ENCODE measurements around the gene ITSN1. TPM values are rescaled to one million over a fixed set of nuclear protein-coding genes. Genes with fewer than 3 reads are reported as not detected.

The ITSN1 gene
- total and polyA plus RNA-seq, 2 experiments from 2014 or later: 77.9 to 95.7 TPM

DNA sequence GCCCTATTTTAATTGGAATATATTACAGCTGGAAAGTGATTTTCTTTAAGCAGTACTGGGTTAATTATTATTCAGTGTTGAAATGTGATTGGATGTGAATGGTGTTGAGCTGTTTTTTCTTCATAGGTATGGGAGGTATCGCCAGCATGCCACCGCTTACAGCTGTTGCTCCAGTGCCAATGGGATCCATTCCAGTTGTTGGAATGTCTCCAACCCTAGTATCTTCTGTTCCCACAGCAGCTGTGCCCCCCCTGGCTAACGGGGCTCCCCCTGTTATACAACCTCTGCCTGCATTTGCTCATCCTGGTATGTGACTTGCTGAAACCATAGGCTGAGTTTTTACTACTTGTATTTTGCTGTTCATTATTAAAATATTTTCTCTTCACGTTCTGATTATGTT lies 107.7 kb downstream of the ITSN1 start (continued):
- TF ChIP-seq, protein P1, sequence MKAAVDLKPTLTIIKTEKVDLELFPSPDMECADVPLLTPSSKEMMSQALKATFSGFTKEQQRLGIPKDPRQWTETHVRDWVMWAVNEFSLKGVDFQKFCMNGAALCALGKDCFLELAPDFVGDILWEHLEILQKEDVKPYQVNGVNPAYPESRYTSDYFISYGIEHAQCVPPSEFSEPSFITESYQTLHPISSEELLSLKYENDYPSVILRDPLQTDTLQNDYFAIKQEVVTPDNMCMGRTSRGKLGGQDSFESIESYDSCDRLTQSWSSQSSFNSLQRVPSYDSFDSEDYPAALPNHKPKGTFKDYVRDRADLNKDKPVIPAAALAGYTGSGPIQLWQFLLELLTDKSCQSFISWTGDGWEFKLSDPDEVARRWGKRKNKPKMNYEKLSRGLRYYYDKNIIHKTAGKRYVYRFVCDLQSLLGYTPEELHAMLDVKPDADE (IDR thresholded peaks at IDR 0.05): no peak
- TF ChIP-seq NANOG (IDR thresholded peaks at IDR 0.05; ENCODE audit: borderline replicate concordance) (no peak), STAT1 (IDR thresholded peaks at IDR 0.05; ENCODE audit: unreplicated experiment) (no peak), ZNF114 (CRISPR knock-in tag; IDR thresholded peaks at IDR 0.05) (no peak), JUNB (IDR thresholded peaks at IDR 0.05; ENCODE audit: unreplicated experiment) (no peak)

DNA sequence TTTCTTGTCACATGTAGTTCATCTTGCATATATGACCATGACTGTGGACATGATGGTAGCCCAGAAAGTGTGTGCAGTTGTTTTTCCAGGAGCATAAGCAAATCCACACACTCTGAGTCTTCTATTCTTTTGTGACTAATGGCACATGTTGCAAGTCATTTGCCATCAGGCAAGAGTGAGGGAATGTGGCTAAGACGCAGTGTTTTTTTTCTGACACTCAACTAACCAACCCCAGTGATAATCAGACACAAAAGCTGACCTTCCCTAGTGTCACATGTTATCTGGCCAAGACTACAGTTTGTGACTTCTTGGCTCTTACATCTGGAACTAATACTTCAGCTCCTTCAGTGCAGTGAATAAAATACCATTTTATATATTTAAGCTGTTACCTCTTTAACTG lies 108.8 kb downstream of the ITSN1 start:
- Mint-ChIP-seq H3K36me3 (ENCODE audit: low read depth) (peaks cover 31% of the 10 kb centered on the region), H3K27ac (no peak overlapping the region), H3K4me3 (no peak overlapping the region), H3K4me1 (no peaks in the 10 kb centered on the region), H3K27me3 (ENCODE audit: insufficient read depth, low read depth, poor library complexity) (peaks cover 3% of the 10 kb centered on the region), H3K9me3 (peaks cover 14% of the 10 kb centered on the region; the same call in 2 of the 3 replicates)
- DNase-seq (ENCODE audit: low spot score) (no peak), ATAC-seq (no peak)
- Histone ChIP-seq H3K27me3 (ENCODE audit: insufficient read depth) (no peaks in the 10 kb centered on the region), H2AFZ (no peak overlapping the region), H3K4me2 (no peak overlapping the region), H4K20me1 (replicated peaks; ENCODE audit: insufficient read depth) (no peaks in the 10 kb centered on the region), H3K27ac (ENCODE audit: low read depth) (no peak overlapping the region), H3K4me3 (no peak overlapping the region), H3F3A (replicated peaks; ENCODE audit: low read depth) (no peaks in the 10 kb centered on the region), H3K4me1 (ENCODE audit: insufficient read depth) (no peaks in the 10 kb centered on the region), H3K36me3 (ENCODE audit: insufficient read depth) (peaks cover 6% of the 10 kb centered on the region; the same call in 1 of the 2 replicates), H3K9me2 (ENCODE audit: insufficient read depth) (no peaks in the 10 kb centered on the region), H3K79me2 (replicated peaks; ENCODE audit: insufficient read depth) (no peaks in the 10 kb centered on the region)
- TF ChIP-seq, protein P2, sequence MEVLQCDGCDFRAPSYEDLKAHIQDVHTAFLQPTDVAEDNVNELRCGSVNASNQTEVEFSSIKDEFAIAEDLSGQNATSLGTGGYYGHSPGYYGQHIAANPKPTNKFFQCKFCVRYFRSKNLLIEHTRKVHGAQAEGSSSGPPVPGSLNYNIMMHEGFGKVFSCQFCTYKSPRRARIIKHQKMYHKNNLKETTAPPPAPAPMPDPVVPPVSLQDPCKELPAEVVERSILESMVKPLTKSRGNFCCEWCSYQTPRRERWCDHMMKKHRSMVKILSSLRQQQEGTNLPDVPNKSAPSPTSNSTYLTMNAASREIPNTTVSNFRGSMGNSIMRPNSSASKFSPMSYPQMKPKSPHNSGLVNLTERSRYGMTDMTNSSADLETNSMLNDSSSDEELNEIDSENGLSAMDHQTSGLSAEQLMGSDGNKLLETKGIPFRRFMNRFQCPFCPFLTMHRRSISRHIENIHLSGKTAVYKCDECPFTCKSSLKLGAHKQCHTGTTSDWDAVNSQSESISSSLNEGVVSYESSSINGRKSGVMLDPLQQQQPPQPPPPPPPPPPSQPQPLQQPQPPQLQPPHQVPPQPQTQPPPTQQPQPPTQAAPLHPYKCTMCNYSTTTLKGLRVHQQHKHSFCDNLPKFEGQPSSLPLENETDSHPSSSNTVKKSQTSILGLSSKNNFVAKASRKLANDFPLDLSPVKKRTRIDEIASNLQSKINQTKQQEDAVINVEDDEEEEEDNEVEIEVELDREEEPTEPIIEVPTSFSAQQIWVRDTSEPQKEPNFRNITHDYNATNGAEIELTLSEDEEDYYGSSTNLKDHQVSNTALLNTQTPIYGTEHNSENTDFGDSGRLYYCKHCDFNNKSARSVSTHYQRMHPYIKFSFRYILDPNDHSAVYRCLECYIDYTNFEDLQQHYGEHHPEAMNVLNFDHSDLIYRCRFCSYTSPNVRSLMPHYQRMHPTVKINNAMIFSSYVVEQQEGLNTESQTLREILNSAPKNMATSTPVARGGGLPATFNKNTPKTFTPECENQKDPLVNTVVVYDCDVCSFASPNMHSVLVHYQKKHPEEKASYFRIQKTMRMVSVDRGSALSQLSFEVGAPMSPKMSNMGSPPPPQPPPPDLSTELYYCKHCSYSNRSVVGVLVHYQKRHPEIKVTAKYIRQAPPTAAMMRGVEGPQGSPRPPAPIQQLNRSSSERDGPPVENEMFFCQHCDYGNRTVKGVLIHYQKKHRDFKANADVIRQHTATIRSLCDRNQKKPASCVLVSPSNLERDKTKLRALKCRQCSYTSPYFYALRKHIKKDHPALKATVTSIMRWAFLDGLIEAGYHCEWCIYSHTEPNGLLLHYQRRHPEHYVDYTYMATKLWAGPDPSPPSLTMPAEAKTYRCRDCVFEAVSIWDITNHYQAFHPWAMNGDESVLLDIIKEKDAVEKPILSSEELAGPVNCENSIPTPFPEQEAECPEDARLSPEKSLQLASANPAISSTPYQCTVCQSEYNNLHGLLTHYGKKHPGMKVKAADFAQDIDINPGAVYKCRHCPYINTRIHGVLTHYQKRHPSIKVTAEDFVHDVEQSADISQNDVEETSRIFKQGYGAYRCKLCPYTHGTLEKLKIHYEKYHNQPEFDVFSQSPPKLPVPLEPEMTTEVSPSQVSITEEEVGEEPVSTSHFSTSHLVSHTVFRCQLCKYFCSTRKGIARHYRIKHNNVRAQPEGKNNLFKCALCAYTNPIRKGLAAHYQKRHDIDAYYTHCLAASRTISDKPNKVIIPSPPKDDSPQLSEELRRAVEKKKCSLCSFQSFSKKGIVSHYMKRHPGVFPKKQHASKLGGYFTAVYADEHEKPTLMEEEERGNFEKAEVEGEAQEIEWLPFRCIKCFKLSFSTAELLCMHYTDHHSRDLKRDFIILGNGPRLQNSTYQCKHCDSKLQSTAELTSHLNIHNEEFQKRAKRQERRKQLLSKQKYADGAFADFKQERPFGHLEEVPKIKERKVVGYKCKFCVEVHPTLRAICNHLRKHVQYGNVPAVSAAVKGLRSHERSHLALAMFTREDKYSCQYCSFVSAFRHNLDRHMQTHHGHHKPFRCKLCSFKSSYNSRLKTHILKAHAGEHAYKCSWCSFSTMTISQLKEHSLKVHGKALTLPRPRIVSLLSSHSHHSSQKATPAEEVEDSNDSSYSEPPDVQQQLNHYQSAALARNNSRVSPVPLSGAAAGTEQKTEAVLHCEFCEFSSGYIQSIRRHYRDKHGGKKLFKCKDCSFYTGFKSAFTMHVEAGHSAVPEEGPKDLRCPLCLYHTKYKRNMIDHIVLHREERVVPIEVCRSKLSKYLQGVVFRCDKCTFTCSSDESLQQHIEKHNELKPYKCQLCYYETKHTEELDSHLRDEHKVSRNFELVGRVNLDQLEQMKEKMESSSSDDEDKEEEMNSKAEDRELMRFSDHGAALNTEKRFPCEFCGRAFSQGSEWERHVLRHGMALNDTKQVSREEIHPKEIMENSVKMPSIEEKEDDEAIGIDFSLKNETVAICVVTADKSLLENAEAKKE (CRISPR knock-in tag; IDR thresholded peaks at IDR 0.05): no peak
- TF ChIP-seq, protein P3, sequence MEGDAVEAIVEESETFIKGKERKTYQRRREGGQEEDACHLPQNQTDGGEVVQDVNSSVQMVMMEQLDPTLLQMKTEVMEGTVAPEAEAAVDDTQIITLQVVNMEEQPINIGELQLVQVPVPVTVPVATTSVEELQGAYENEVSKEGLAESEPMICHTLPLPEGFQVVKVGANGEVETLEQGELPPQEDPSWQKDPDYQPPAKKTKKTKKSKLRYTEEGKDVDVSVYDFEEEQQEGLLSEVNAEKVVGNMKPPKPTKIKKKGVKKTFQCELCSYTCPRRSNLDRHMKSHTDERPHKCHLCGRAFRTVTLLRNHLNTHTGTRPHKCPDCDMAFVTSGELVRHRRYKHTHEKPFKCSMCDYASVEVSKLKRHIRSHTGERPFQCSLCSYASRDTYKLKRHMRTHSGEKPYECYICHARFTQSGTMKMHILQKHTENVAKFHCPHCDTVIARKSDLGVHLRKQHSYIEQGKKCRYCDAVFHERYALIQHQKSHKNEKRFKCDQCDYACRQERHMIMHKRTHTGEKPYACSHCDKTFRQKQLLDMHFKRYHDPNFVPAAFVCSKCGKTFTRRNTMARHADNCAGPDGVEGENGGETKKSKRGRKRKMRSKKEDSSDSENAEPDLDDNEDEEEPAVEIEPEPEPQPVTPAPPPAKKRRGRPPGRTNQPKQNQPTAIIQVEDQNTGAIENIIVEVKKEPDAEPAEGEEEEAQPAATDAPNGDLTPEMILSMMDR (conservative IDR thresholded peaks at IDR 0.05; ENCODE audit: low read depth in 2 of 2): no peak
- TF ChIP-seq, protein P4, sequence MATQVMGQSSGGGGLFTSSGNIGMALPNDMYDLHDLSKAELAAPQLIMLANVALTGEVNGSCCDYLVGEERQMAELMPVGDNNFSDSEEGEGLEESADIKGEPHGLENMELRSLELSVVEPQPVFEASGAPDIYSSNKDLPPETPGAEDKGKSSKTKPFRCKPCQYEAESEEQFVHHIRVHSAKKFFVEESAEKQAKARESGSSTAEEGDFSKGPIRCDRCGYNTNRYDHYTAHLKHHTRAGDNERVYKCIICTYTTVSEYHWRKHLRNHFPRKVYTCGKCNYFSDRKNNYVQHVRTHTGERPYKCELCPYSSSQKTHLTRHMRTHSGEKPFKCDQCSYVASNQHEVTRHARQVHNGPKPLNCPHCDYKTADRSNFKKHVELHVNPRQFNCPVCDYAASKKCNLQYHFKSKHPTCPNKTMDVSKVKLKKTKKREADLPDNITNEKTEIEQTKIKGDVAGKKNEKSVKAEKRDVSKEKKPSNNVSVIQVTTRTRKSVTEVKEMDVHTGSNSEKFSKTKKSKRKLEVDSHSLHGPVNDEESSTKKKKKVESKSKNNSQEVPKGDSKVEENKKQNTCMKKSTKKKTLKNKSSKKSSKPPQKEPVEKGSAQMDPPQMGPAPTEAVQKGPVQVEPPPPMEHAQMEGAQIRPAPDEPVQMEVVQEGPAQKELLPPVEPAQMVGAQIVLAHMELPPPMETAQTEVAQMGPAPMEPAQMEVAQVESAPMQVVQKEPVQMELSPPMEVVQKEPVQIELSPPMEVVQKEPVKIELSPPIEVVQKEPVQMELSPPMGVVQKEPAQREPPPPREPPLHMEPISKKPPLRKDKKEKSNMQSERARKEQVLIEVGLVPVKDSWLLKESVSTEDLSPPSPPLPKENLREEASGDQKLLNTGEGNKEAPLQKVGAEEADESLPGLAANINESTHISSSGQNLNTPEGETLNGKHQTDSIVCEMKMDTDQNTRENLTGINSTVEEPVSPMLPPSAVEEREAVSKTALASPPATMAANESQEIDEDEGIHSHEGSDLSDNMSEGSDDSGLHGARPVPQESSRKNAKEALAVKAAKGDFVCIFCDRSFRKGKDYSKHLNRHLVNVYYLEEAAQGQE (IDR thresholded peaks at IDR 0.05; ENCODE audit: unreplicated experiment): no peak
- TF ChIP-seq POLR2AphosphoS5 (IDR thresholded peaks at IDR 0.05; ENCODE audit: low read depth): no peak
- TF ChIP-seq NANOG (IDR thresholded peaks at IDR 0.05; ENCODE audit: borderline replicate concordance): no peak
